Caco-2 (cell line): ENCODE measurements around the gene OVCA2. TPM values are rescaled to one million over a fixed set of nuclear protein-coding genes. Genes with fewer than 3 reads are reported as not detected.

Experiments used
- BruUV-seq: library from RNA; stranded (reverse); fragments of 400-500 nt; replicated peaks from 2 replicates; lab custom pipeline; 2021; lab: Mats Ljungman, UMichigan
- CTCF ChIA-PET: fragments of 300-600 bp; sonication (Branson Sonifier 250); formaldehyde crosslinking; loops from one replicate; lab custom pipeline; 2022; ENCODE audit warnings: antibody characterized with exemption; lab: Charles Lee
- POLR2A ChIA-PET: fragments of 300-600 bp; sonication (Branson Sonifier 250); formaldehyde crosslinking; loops from one replicate; lab custom pipeline; 2022; ENCODE audit warnings: antibody characterized with exemption; lab: Charles Lee
- DNase-seq, 2 experiments: peaks; one replicate each; pipeline versions ENCODE4 v3.0.0 to v3.0.0-alpha.2; 2020 to 2022
- H3K27me3 ChIP-seq: replicated peaks from 2 replicates; pipeline ENCODE4 v1.6.0; 2011; ENCODE audit warnings: low read length; ENCODE audit not compliant: control insufficient read depth, insufficient read depth
- H3K36me3 ChIP-seq: 2 replicates; pipeline ENCODE4 v1.5.1; 2011; ENCODE audit warnings: low read length; ENCODE audit not compliant: control insufficient read depth, insufficient read depth
- H3K4me1 ChIP-seq: fragments of 250-450 bp; sonication (Bioruptor Pico); 2 replicates; pipeline ENCODE4 v1.5.1; 2020; ENCODE audit warnings: mild to moderate bottlenecking
- H3K4me3 ChIP-seq: 2 replicates; pipeline ENCODE4 v1.5.1; 2011; ENCODE audit warnings: low read depth, mild to moderate bottlenecking, control low read depth, low read length
- H3K9me3 ChIP-seq: fragments of 250-450 bp; sonication (Bioruptor Pico); 2 replicates; pipeline ENCODE4 v1.5.1; 2020; ENCODE audit warnings: mild to moderate bottlenecking, moderate library complexity
- H3K27ac Mint-ChIP-seq: one replicate; pipeline ENCODE4 v1.8.0; 2022; ENCODE audit warnings: mixed read lengths; ENCODE audit not compliant: unreplicated experiment
- H3K27me3 Mint-ChIP-seq: one replicate; pipeline ENCODE4 v1.8.0; 2022; ENCODE audit warnings: mixed read lengths; ENCODE audit not compliant: insufficient read depth, unreplicated experiment
- H3K36me3 Mint-ChIP-seq: one replicate; pipeline ENCODE4 v1.8.0; 2022; ENCODE audit warnings: mild to moderate bottlenecking, mixed read lengths; ENCODE audit not compliant: insufficient read depth, unreplicated experiment
- H3K4me1 Mint-ChIP-seq: one replicate; pipeline ENCODE4 v1.8.0; 2022; ENCODE audit warnings: low read depth, mixed read lengths; ENCODE audit not compliant: unreplicated experiment
- H3K4me3 Mint-ChIP-seq: one replicate; pipeline ENCODE4 v1.8.0; 2022; ENCODE audit warnings: mild to moderate bottlenecking, moderate library complexity, mixed read lengths; ENCODE audit not compliant: unreplicated experiment
- H3K9me3 Mint-ChIP-seq: one replicate; pipeline ENCODE4 v1.8.0; 2022; ENCODE audit warnings: mixed read lengths; ENCODE audit not compliant: unreplicated experiment
- CTCF ChIP-seq, 2 experiments: fragments of 200-600 bp in 1 of 2; IDR thresholded peaks; 1 replicate in 1 of 2; 2 replicates in 1 of 2; pipeline versions ENCODE4 v1.5.1 to v1.8.0; 2011 to 2022; ENCODE audit warnings: antibody characterized with exemption in 1 of 2, control low read depth in 1 of 2, inconsistent platforms in 1 of 2, low read depth in 1 of 2, low read length in 1 of 2, mild to moderate bottlenecking in 1 of 2, moderate library complexity in 1 of 2; ENCODE audit not compliant: insufficient read depth in 1 of 2, severe bottlenecking in 1 of 2, unreplicated experiment in 1 of 2
- intact Hi-C: fragments of 100-400 bp; cut with micrococcal nuclease; formaldehyde crosslinking; loops from one replicate; pipeline ENCODE4 v1.10.0; 2022; ENCODE audit not compliant: unreplicated experiment
- total RNA-seq: library from RNA; stranded (reverse); gene quantifications from 2 replicates; pipeline ENCODE4 v1.2.3, GENCODE V29; 2022

OVCA2 gene
- total RNA-seq, 1 experiment from 2014 or later, result 39.3 TPM

- POLR2A ChIA-PET, result interaction anchor here (0.6 kb wide), 1 partner anchor 16 kb away, joined by 7 read pairs; no protein-coding TSS in a partner anchor
Observed at GRCh38 chr17:2018716-2019510, 22.9 kb upstream of the OVCA2 start.

GRCh38 chr17:2019723-2020122 is 22.1 kb upstream of the OVCA2 start:
- intact Hi-C loops, result no loop called here
- Mint-ChIP-seq H3K4me1 (no peaks in the 10 kb centered on the region), H3K9me3 (no peaks in the 10 kb centered on the region), H3K36me3 (peaks cover 6% of the 10 kb centered on the region), H3K27ac (no peak overlapping the region), H3K27me3 (peaks cover 13% of the 10 kb centered on the region), H3K4me3 (no peak overlapping the region)
- H3K9me3 ChIP-seq, result no peaks in the 10 kb centered on the region
- CTCF ChIA-PET, result interaction anchor here (2.4 kb wide), 1 partner anchor 111 kb away, joined by 11 read pairs; no protein-coding TSS in a partner anchor
- no peak for TF ChIP-seq CTCF (IDR thresholded peaks at IDR 0.05; ENCODE audit: insufficient read depth in 1 of 2, low read depth in 1 of 2, low read length in 1 of 2, severe bottlenecking in 1 of 2, unreplicated experiment in 1 of 2)
- peaks cover 11% of the 10 kb centered on the region; the same call in 1 of the 2 replicates for H3K4me1 ChIP-seq
- H3K27me3 ChIP-seq, result peaks cover 6% of the 10 kb centered on the region
- H3K36me3 ChIP-seq, result no peaks in the 10 kb centered on the region
- BruUV-seq, result no TSS peak
- DNase-seq, result no peak
- no peak overlapping the region for H3K4me3 ChIP-seq
- POLR2A ChIA-PET, result interaction anchor here (0.6 kb wide), 1 partner anchor 16 kb away, joined by 7 read pairs; no protein-coding TSS in a partner anchor

More at GRCh38 chr17:2018716-2019510, 22.9 kb upstream of the OVCA2 start:
- Mint-ChIP-seq H3K27ac (no peak overlapping the region), H3K4me1 (no peaks in the 10 kb centered on the region), H3K27me3 (peaks cover 13% of the 10 kb centered on the region), H3K4me3 (no peak overlapping the region), H3K36me3 (peaks cover 1% of the 10 kb centered on the region), H3K9me3 (no peaks in the 10 kb centered on the region)
- Histone ChIP-seq H3K36me3 (no peaks in the 10 kb centered on the region), H3K9me3 (0 out of 2 replicates have a peak, but pooled peaks cover 6% of the 10 kb centered on the region), H3K27me3 (peaks cover 2% of the 10 kb centered on the region; the same call in 1 of the 2 replicates), H3K4me3 (no peak overlapping the region), H3K4me1 (peaks cover 3% of the 10 kb centered on the region; the same call in 1 of the 2 replicates)
- intact Hi-C loops, result no loop called here
- CTCF ChIA-PET, result interaction anchor here (2.4 kb wide), 1 partner anchor 110 kb away, joined by 11 read pairs; no protein-coding TSS in a partner anchor
- no peak for TF ChIP-seq CTCF (IDR thresholded peaks at IDR 0.05; ENCODE audit: insufficient read depth in 1 of 2, low read depth in 1 of 2, low read length in 1 of 2, severe bottlenecking in 1 of 2, unreplicated experiment in 1 of 2)
- no TSS peak for BruUV-seq
- DNase-seq, result no peak

GRCh38 chr17:2020721-2021120 is 21.1 kb upstream of the OVCA2 start:
- H3K27me3 Mint-ChIP-seq, result peaks cover 11% of the 10 kb centered on the region
- ChIA-PET CTCF (interaction anchor here (2.4 kb wide), 1 partner anchor 112 kb away, joined by 11 read pairs; no protein-coding TSS in a partner anchor), POLR2A (no interaction called here)
- Histone ChIP-seq H3K4me1 (peaks cover 17% of the 10 kb centered on the region; the same call in 1 of the 2 replicates), H3K36me3 (no peaks in the 10 kb centered on the region), H3K9me3 (no peaks in the 10 kb centered on the region), H3K27me3 (peaks cover 6% of the 10 kb centered on the region), H3K4me3 (no peak overlapping the region)
- no peaks in the 10 kb centered on the region for H3K4me1 Mint-ChIP-seq
- no peak for TF ChIP-seq CTCF (IDR thresholded peaks at IDR 0.05; ENCODE audit: insufficient read depth in 1 of 2, low read depth in 1 of 2, low read length in 1 of 2, severe bottlenecking in 1 of 2, unreplicated experiment in 1 of 2)
- no TSS peak for BruUV-seq
- no peak overlapping the region for H3K27ac Mint-ChIP-seq
- peaks cover 6% of the 10 kb centered on the region for H3K36me3 Mint-ChIP-seq
- intact Hi-C loops, result no loop called here
- no peak for DNase-seq
- no peaks in the 10 kb centered on the region for H3K9me3 Mint-ChIP-seq
- H3K4me3 Mint-ChIP-seq, result no peak overlapping the region
